Measurements from ENCODE around the gene DTNA.
"Not testable (repeated sequence)": the region's sequence is repeated elsewhere in the genome, so short reads cannot be mapped to it uniquely, and the experiment has no call there.

DTNA gene

GRCh38 chr18:34887881-34888580, 177.9 kb downstream of the DTNA start:
- TF ChIP-seq CTCF (IDR thresholded peaks at IDR 0.05; ENCODE audit: low read depth, low read length): no peak
- no peak overlapping the region for H3K4me3 ChIP-seq (ENCODE audit: low read depth, low read length)

GRCh38 chr18:34890486-34891085, 180.5 kb downstream of the DTNA start:
- no peak overlapping the region for H3K4me3 ChIP-seq (ENCODE audit: low read depth, low read length)
- TF ChIP-seq CTCF (IDR thresholded peaks at IDR 0.05; ENCODE audit: low read depth, low read length): no peak

- no peak overlapping the region for H3K4me3 ChIP-seq (ENCODE audit: low read depth, low read length)
- no peak for TF ChIP-seq CTCF (IDR thresholded peaks at IDR 0.05; ENCODE audit: low read depth, low read length)
These were observed 182.3 kb downstream of the DTNA start for GRCh38 chr18:34892379-34892778.

- TF ChIP-seq CTCF (IDR thresholded peaks at IDR 0.05; ENCODE audit: low read depth, low read length): no peak
- H3K4me3 ChIP-seq (ENCODE audit: low read depth, low read length): no peak overlapping the region
These were observed 183.1 kb downstream of the DTNA start for GRCh38 chr18:34893239-34893638.

- no peak overlapping the region for H3K4me3 ChIP-seq (ENCODE audit: low read depth, low read length)
- no peak for TF ChIP-seq CTCF (IDR thresholded peaks at IDR 0.05; ENCODE audit: low read depth, low read length)
These were observed 191.2 kb downstream of the DTNA start for GRCh38 chr18:34901299-34901698.

- no peak overlapping the region for H3K4me3 ChIP-seq (ENCODE audit: low read depth, low read length)
- no peak for TF ChIP-seq CTCF (IDR thresholded peaks at IDR 0.05; ENCODE audit: low read depth, low read length)
These were observed 194.9 kb downstream of the DTNA start for GRCh38 chr18:34904994-34905393.

- not testable (repeated sequence) for H3K4me3 ChIP-seq (ENCODE audit: low read depth, low read length)
These were observed 196.9 kb downstream of the DTNA start for GRCh38 chr18:34906985-34907384.

All from WI38 (cell line).